IPS-18a (cell line): ENCODE data around the gene IL17D.

Experiments used
- H3K27ac ChIP-seq: one replicate; pipeline ENCODE4 v1.5.1; 2013; ENCODE audit warnings: low read length
- H3K27me3 ChIP-seq: one replicate; pipeline ENCODE4 v1.6.1; 2013; ENCODE audit warnings: mild to moderate bottlenecking, low read length; ENCODE audit not compliant: control insufficient read depth, insufficient read depth
- H3K36me3 ChIP-seq: one replicate; pipeline ENCODE4 v1.6.1; 2013; ENCODE audit warnings: low read depth, low read length; ENCODE audit not compliant: control insufficient read depth
- H3K4me1 ChIP-seq: one replicate; pipeline ENCODE4 v1.6.1; 2013; ENCODE audit warnings: low read depth, low read length; ENCODE audit not compliant: control insufficient read depth
- H3K4me3 ChIP-seq: one replicate; pipeline ENCODE4 v1.5.1; 2013; ENCODE audit warnings: low read length
- H3K9ac ChIP-seq: one replicate; pipeline ENCODE4 v1.6.1; 2013; ENCODE audit warnings: mild to moderate bottlenecking, low read length, moderate library complexity
- H3K9me3 ChIP-seq: one replicate; pipeline ENCODE4 v1.6.1; 2013; ENCODE audit warnings: low read depth, low read length; ENCODE audit not compliant: control insufficient read depth

The IL17D gene

GRCh38 chr13:20767309-20767943 lies 63.9 kb downstream of the IL17D start:
- peaks cover under 1% of the 10 kb centered on the region for H3K4me1 ChIP-seq
- no peaks in the 10 kb centered on the region for H3K9me3 ChIP-seq
- H3K4me3 ChIP-seq = no peak overlapping the region
- H3K27me3 ChIP-seq = no peaks in the 10 kb centered on the region
- H3K27ac ChIP-seq = no peak overlapping the region
- H3K36me3 ChIP-seq = no peaks in the 10 kb centered on the region
- H3K9ac ChIP-seq = no peak overlapping the region

- H3K9me3 ChIP-seq = no peaks in the 10 kb centered on the region
Measured at GRCh38 chr13:20769091-20769490, 65.6 kb downstream of the IL17D start.

GRCh38 chr13:20769834-20770233 lies 66.3 kb downstream of the IL17D start:
- H3K4me3 ChIP-seq = no peak overlapping the region
- no peak overlapping the region for H3K9ac ChIP-seq
- peaks cover 6% of the 10 kb centered on the region for H3K4me1 ChIP-seq
- no peaks in the 10 kb centered on the region for H3K36me3 ChIP-seq
- H3K9me3 ChIP-seq = no peaks in the 10 kb centered on the region
- no peaks in the 10 kb centered on the region for H3K27me3 ChIP-seq
- H3K27ac ChIP-seq = no peak overlapping the region

More at GRCh38 chr13:20769091-20769490, 65.6 kb downstream of the IL17D start:
- Histone ChIP-seq H3K4me1 (peaks cover 6% of the 10 kb centered on the region), H3K27me3 (no peaks in the 10 kb centered on the region), H3K27ac (no peak overlapping the region), H3K36me3 (no peaks in the 10 kb centered on the region), H3K4me3 (no peak overlapping the region), H3K9ac (no peak overlapping the region)
